SK-N-SH treated with all-trans-retinoic acid at 6 μM for 48 hours (cell line): ENCODE results near the gene ILRUN.

Experiments used
- ARNTL ChIP-seq: fragments of 450-650 bp; formaldehyde crosslinking; IDR thresholded peaks from 2 replicates; pipeline ENCODE4 v1.5.0; 2020; ENCODE audit warnings: low read depth, mild to moderate bottlenecking, moderate library complexity, borderline replicate concordance
- POU6F1 ChIP-seq: fragments of 250-450 bp; sonication (Bioruptor Pico); IDR thresholded peaks from 2 replicates; pipeline ENCODE4 v1.8.0; 2021; ENCODE audit warnings: low read depth, mild to moderate bottlenecking, moderate library complexity, borderline replicate concordance
- RARB ChIP-seq: fragments of 250-450 bp; sonication (Bioruptor Pico); IDR thresholded peaks from 2 replicates; pipeline ENCODE4 v1.8.0; 2021; ENCODE audit warnings: mild to moderate bottlenecking, moderate library complexity
- ZNF565 ChIP-seq: fragments of 450-650 bp; formaldehyde crosslinking; conservative IDR thresholded peaks from 2 replicates; pipeline ENCODE4 v1.5.0; 2020; ENCODE audit warnings: low read depth, mild to moderate bottlenecking, moderate library complexity

- TF ChIP-seq POU6F1 (CRISPR knock-in tag) = no peak
- TF ChIP-seq ARNTL (CRISPR knock-in tag) = no peak
- TF ChIP-seq RARB = no peak
- TF ChIP-seq ZNF565 (CRISPR knock-in tag) = no peak
Measured at GRCh38 chr6:34656378-34657036, 40.1 kb downstream of the ILRUN start.
